HEK293 (cell line): ENCODE data around the gene UBE2D4.

Experiments
- CTCF ChIA-PET: fragments of 350-600 bp; formaldehyde crosslinking; extraction: SDS; loops from one replicate; lab custom pipeline; 2021; ENCODE audit warnings: antibody characterized with exemption; lab: Yijun Ruan, JAX
- POLR2A ChIA-PET: fragments of 300-600 bp; formaldehyde crosslinking; extraction: SDS; loops from one replicate; lab custom pipeline; 2020; ENCODE audit warnings: antibody characterized with exemption, inconsistent platforms; lab: Yijun Ruan, JAX
- H3K27ac ChIP-seq: fragments of 200-500 bp; sonication (Bioruptor generic); 2 replicates; pipeline ENCODE4 v1.5.1; 2014; ENCODE audit warnings: low read depth, low read length, control low read depth, inconsistent platforms; ENCODE audit errors: extremely low read depth
- H3K36me3 ChIP-seq, 2 experiments: fragments of 200-500 bp in 1 of 2; sonication (Bioruptor generic) in 1 of 2; 1 replicate in 1 of 2; 2 replicates in 1 of 2; pipeline ENCODE4 v1.5.1; 2014 to 2017; ENCODE audit warnings: inconsistent platforms in 2 of 2, low read length in 2 of 2; ENCODE audit not compliant: control insufficient read depth in 2 of 2, insufficient read depth in 1 of 2
- H3K4me1 ChIP-seq: fragments of 200-500 bp; sonication (Bioruptor generic); 2 replicates; pipeline ENCODE4 v1.5.1; 2014; ENCODE audit warnings: mild to moderate bottlenecking, low read length, inconsistent platforms; ENCODE audit not compliant: control insufficient read depth, insufficient read depth
- H3K4me3 ChIP-seq: 2 replicates; pipeline ENCODE4 v1.5.1; 2011; ENCODE audit warnings: low read depth, mild to moderate bottlenecking, control low read depth, low read length, moderate library complexity
- H3K9me3 ChIP-seq: fragments of 200-500 bp; sonication (Bioruptor generic); 2 replicates; pipeline ENCODE4 v1.5.1; 2014; ENCODE audit warnings: low read depth, low read length, inconsistent platforms; ENCODE audit not compliant: control insufficient read depth, insufficient read depth
- BCL11A ChIP-seq: fragments of 450-650 bp; formaldehyde crosslinking; IDR thresholded peaks from 2 replicates; pipeline ENCODE4 v1.5.1; 2016; ENCODE audit warnings: low read depth, missing biosample characterization, missing genetic modification characterization
- BCL6B ChIP-seq: fragments of 450-650 bp; formaldehyde crosslinking; IDR thresholded peaks from 2 replicates; pipeline ENCODE4 v1.5.1; 2017; ENCODE audit warnings: missing biosample characterization, missing genetic modification characterization
- GFI1B ChIP-seq: fragments of 450-650 bp; formaldehyde crosslinking; IDR thresholded peaks from 2 replicates; pipeline ENCODE4 v1.5.1; 2016; ENCODE audit warnings: missing biosample characterization, missing genetic modification characterization
- HIC1 ChIP-seq: fragments of 450-650 bp; formaldehyde crosslinking; IDR thresholded peaks from 2 replicates; pipeline ENCODE4 v1.5.1; 2016; ENCODE audit warnings: missing biosample characterization, missing genetic modification characterization
- HOXC10 ChIP-seq: sonication (generic); formaldehyde crosslinking; IDR thresholded peaks from 2 replicates; pipeline ENCODE4 v1.8.1; 2023; ENCODE audit warnings: mild to moderate bottlenecking, missing genetic modification reagents
- KLF1 ChIP-seq: fragments of 450-650 bp; formaldehyde crosslinking; IDR thresholded peaks from 2 replicates; pipeline ENCODE4 v1.5.1; 2016; ENCODE audit warnings: missing biosample characterization, missing genetic modification characterization
- KLF10 ChIP-seq: fragments of 450-650 bp; IDR thresholded peaks from 2 replicates; pipeline ENCODE4 v1.5.1; 2018; ENCODE audit warnings: missing biosample characterization, mild to moderate bottlenecking, missing genetic modification characterization
- MZF1 ChIP-seq: fragments of 450-650 bp; formaldehyde crosslinking; IDR thresholded peaks from 2 replicates; pipeline ENCODE4 v1.5.1; 2017; ENCODE audit warnings: missing biosample characterization, missing genetic modification characterization, borderline replicate concordance
- PRDM1 ChIP-seq: fragments of 450-650 bp; formaldehyde crosslinking; IDR thresholded peaks from 2 replicates; pipeline ENCODE4; 2016; ENCODE audit warnings: missing biosample characterization, missing genetic modification characterization
- PRDM4 ChIP-seq: fragments of 450-650 bp; formaldehyde crosslinking; IDR thresholded peaks from 2 replicates; pipeline ENCODE4 v1.5.1; 2017; ENCODE audit warnings: missing biosample characterization, missing genetic modification characterization
- RBAK ChIP-seq: fragments of 450-650 bp; formaldehyde crosslinking; IDR thresholded peaks from 2 replicates; pipeline ENCODE4 v1.5.1; 2016; ENCODE audit warnings: missing biosample characterization, missing genetic modification characterization
- YY1 ChIP-seq: fragments of 450-650 bp; formaldehyde crosslinking; IDR thresholded peaks from 2 replicates; pipeline ENCODE4 v1.5.1; 2018; ENCODE audit warnings: missing biosample characterization, missing genetic modification characterization
- ZBTB7A ChIP-seq: fragments of 450-650 bp; formaldehyde crosslinking; IDR thresholded peaks from 2 replicates; pipeline ENCODE4 v1.5.1; 2016; ENCODE audit warnings: low read depth, missing biosample characterization, missing genetic modification characterization
- ZBTB8A ChIP-seq: fragments of 450-650 bp; formaldehyde crosslinking; IDR thresholded peaks from 2 replicates; pipeline ENCODE4 v1.5.1; 2016; ENCODE audit warnings: missing biosample characterization, missing genetic modification characterization
- ZIC2 ChIP-seq: fragments of 450-650 bp; formaldehyde crosslinking; IDR thresholded peaks from 2 replicates; pipeline ENCODE4 v1.5.1; 2016; ENCODE audit warnings: missing biosample characterization, missing genetic modification characterization
- ZNF146 ChIP-seq: fragments of 450-650 bp; formaldehyde crosslinking; IDR thresholded peaks from 2 replicates; pipeline ENCODE4 v1.5.1; 2016; ENCODE audit warnings: missing biosample characterization, missing genetic modification characterization
- ZNF169 ChIP-seq: fragments of 450-650 bp; formaldehyde crosslinking; IDR thresholded peaks from 2 replicates; pipeline ENCODE4 v1.5.1; 2016; ENCODE audit warnings: missing biosample characterization, missing genetic modification characterization
- ZNF184 ChIP-seq: fragments of 450-650 bp; IDR thresholded peaks from 2 replicates; pipeline ENCODE4 v1.5.1; 2018; ENCODE audit warnings: missing biosample characterization, mild to moderate bottlenecking, missing genetic modification characterization
- ZNF19 ChIP-seq: fragments of 450-650 bp; formaldehyde crosslinking; IDR thresholded peaks from 2 replicates; pipeline ENCODE4; 2016; ENCODE audit warnings: missing biosample characterization, missing genetic modification characterization, low read depth
- ZNF202 ChIP-seq: fragments of 450-650 bp; formaldehyde crosslinking; IDR thresholded peaks from 2 replicates; pipeline ENCODE4 v1.5.1; 2016; ENCODE audit warnings: missing biosample characterization, missing genetic modification characterization, borderline replicate concordance
- ZNF239 ChIP-seq: fragments of 450-650 bp; formaldehyde crosslinking; IDR thresholded peaks from 2 replicates; pipeline ENCODE4 v1.5.1; 2016; ENCODE audit warnings: missing biosample characterization, missing genetic modification characterization
- ZNF292 ChIP-seq: fragments of 450-650 bp; formaldehyde crosslinking; IDR thresholded peaks from 2 replicates; pipeline ENCODE4 v1.5.1; 2016; ENCODE audit warnings: low read depth, missing biosample characterization, missing genetic modification characterization, borderline replicate concordance
- ZNF311 ChIP-seq: fragments of 450-650 bp; formaldehyde crosslinking; IDR thresholded peaks from 2 replicates; pipeline ENCODE4 v1.5.1; 2017; ENCODE audit warnings: missing biosample characterization, missing genetic modification characterization, borderline replicate concordance
- ZNF350 ChIP-seq: fragments of 450-650 bp; formaldehyde crosslinking; IDR thresholded peaks from 2 replicates; pipeline ENCODE4 v1.5.0; 2017; ENCODE audit warnings: missing biosample characterization, mild to moderate bottlenecking, missing genetic modification characterization
- ZNF416 ChIP-seq: fragments of 450-650 bp; formaldehyde crosslinking; IDR thresholded peaks from 2 replicates; pipeline ENCODE4 v1.5.1; 2016; ENCODE audit warnings: missing biosample characterization, missing genetic modification characterization
- ZNF473 ChIP-seq: fragments of 450-650 bp; formaldehyde crosslinking; IDR thresholded peaks from 2 replicates; pipeline ENCODE4 v1.5.1; 2017; ENCODE audit warnings: missing biosample characterization, missing genetic modification characterization
- ZNF501 ChIP-seq: fragments of 450-650 bp; formaldehyde crosslinking; IDR thresholded peaks from 2 replicates; pipeline ENCODE4 v1.5.1; 2016; ENCODE audit warnings: missing biosample characterization, missing genetic modification characterization
- ZNF544 ChIP-seq: fragments of 450-650 bp; formaldehyde crosslinking; IDR thresholded peaks from 2 replicates; pipeline ENCODE4 v1.5.0; 2017; ENCODE audit warnings: missing biosample characterization, missing genetic modification characterization
- ZNF549 ChIP-seq: fragments of 450-650 bp; IDR thresholded peaks from 2 replicates; pipeline ENCODE4 v1.5.1; 2018; ENCODE audit warnings: missing biosample characterization, missing genetic modification characterization, mild to moderate bottlenecking, inconsistent platforms, moderate library complexity
- ZNF658 ChIP-seq: fragments of 450-650 bp; formaldehyde crosslinking; IDR thresholded peaks from 2 replicates; pipeline ENCODE4; 2016; ENCODE audit warnings: missing biosample characterization, missing genetic modification characterization
- ZNF747 ChIP-seq: fragments of 450-650 bp; formaldehyde crosslinking; IDR thresholded peaks from 2 replicates; pipeline ENCODE4 v1.5.1; 2016; ENCODE audit warnings: missing biosample characterization, missing genetic modification characterization
- ZSCAN5A ChIP-seq: fragments of 450-650 bp; formaldehyde crosslinking; IDR thresholded peaks from 2 replicates; pipeline ENCODE4 v1.5.1; 2016; ENCODE audit warnings: missing biosample characterization, missing genetic modification characterization

Gene UBE2D4

GRCh38 chr7:43952028-43952427 is 25.8 kb downstream of the UBE2D4 start (continued):
- TF ChIP-seq PRDM4 (no peak), ZNF169 (tag by site-specific recombination) (no peak), MZF1 (no peak), ZNF202 (tag by site-specific recombination) (no peak), PRDM1 (tag by site-specific recombination) (no peak), ZNF549 (tag by site-specific recombination) (no peak), HOXC10 (CRISPR knock-in tag) (no peak), ZNF544 (tag by site-specific recombination) (no peak), ZNF747 (tag by site-specific recombination) (no peak), ZNF311 (no peak), ZNF292 (no peak), ZNF146 (tag by site-specific recombination) (no peak)
- TF ChIP-seq, all 188 proteins: peak for 0

GRCh38 chr7:43953071-43953470 is 26.8 kb downstream of the UBE2D4 start:
- no peak overlapping the region for H3K27ac ChIP-seq
- TF ChIP-seq HIC1 (tag by site-specific recombination) (no peak), ZNF350 (tag by site-specific recombination) (no peak), ZIC2 (tag by site-specific recombination) (no peak), YY1 (no peak), ZNF416 (tag by site-specific recombination) (no peak), ZNF473 (no peak), RBAK (tag by site-specific recombination) (no peak), KLF10 (no peak), ZNF19 (tag by site-specific recombination) (no peak), ZNF239 (no peak), ZNF184 (tag by site-specific recombination) (no peak), GFI1B (no peak), BCL11A (tag by site-specific recombination) (no peak), ZNF501 (tag by site-specific recombination) (no peak), KLF1 (no peak), ZBTB8A (tag by site-specific recombination) (no peak), BCL6B (tag by site-specific recombination) (no peak), ZSCAN5A (tag by site-specific recombination) (no peak), ZNF658 (no peak), ZBTB7A (tag by site-specific recombination) (no peak)
- H3K36me3 ChIP-seq = peaks cover 0 to 16% of the 10 kb centered on the region in 2 experiments; a peak in 2 of 3 replicates
- no peaks in the 10 kb centered on the region for H3K9me3 ChIP-seq
- POLR2A ChIA-PET = no interaction called here
- no peaks in the 10 kb centered on the region for H3K4me1 ChIP-seq
- CTCF ChIA-PET = interaction anchor here (0.6 to 0.7 kb wide), 2 partner anchors 313 to 1681 kb away, joined by 3 read pairs; no protein-coding TSS in a partner anchor
- H3K4me3 ChIP-seq = no peak overlapping the region
